ENCODE data around the gene PCGF5.
"Not testable (repeated sequence)": the region's sequence is repeated elsewhere in the genome, so short reads cannot be mapped to it uniquely, and the experiment has no call there.

Gene PCGF5

DNA sequence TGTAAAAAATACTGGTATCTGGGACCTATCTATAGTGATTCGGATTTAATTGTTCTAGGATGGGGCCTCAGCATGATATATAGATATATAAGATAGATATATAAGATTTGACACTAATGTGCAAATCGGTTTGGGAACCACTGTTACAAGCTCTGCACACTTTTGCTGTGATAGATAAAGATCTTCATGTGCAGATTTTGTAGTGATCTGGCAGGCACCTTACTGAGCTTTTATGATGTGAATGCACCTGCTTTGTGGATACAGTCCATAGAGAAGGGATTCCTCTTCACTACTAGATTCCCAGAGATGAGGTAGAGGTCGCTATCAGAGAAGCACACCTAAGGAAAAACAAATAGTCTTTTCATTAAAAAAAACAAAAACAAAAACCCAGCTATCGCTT lies 33.3 kb upstream of the PCGF5 start:
- Histone ChIP-seq H3K4me3 (ENCODE audit: low read length) (no peak overlapping the region), H3K9me3 (ENCODE audit: insufficient read depth, low read length) (no peaks in the 10 kb centered on the region), H3K4me1 (ENCODE audit: low read length) (peaks cover 8% of the 10 kb centered on the region; the same call in 1 of the 2 replicates), H3K9ac (ENCODE audit: low read length) (no peak overlapping the region), H3K36me3 (replicated peaks; ENCODE audit: low read depth, low read length) (no peaks in the 10 kb centered on the region), H3K4me2 (ENCODE audit: low read length) (no peak overlapping the region), H2AFZ (ENCODE audit: low read depth, low read length) (no peak overlapping the region), H3K79me2 (ENCODE audit: low read length) (peaks cover 73% of the 10 kb centered on the region), H4K20me1 (ENCODE audit: insufficient read depth, low read length) (peaks cover 9% of the 10 kb centered on the region), H3K27me3 (ENCODE audit: low read depth, low read length) (no peaks in the 10 kb centered on the region), H3K27ac (ENCODE audit: low read length) (no peak overlapping the region)
- TF ChIP-seq, protein P1, sequence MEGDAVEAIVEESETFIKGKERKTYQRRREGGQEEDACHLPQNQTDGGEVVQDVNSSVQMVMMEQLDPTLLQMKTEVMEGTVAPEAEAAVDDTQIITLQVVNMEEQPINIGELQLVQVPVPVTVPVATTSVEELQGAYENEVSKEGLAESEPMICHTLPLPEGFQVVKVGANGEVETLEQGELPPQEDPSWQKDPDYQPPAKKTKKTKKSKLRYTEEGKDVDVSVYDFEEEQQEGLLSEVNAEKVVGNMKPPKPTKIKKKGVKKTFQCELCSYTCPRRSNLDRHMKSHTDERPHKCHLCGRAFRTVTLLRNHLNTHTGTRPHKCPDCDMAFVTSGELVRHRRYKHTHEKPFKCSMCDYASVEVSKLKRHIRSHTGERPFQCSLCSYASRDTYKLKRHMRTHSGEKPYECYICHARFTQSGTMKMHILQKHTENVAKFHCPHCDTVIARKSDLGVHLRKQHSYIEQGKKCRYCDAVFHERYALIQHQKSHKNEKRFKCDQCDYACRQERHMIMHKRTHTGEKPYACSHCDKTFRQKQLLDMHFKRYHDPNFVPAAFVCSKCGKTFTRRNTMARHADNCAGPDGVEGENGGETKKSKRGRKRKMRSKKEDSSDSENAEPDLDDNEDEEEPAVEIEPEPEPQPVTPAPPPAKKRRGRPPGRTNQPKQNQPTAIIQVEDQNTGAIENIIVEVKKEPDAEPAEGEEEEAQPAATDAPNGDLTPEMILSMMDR (IDR thresholded peaks at IDR 0.05; ENCODE audit: low read depth, low read length) = no peak
- no peak for TF ChIP-seq EZH2phosphoT487 (IDR thresholded peaks at IDR 0.05; ENCODE audit: low read depth)

DNA sequence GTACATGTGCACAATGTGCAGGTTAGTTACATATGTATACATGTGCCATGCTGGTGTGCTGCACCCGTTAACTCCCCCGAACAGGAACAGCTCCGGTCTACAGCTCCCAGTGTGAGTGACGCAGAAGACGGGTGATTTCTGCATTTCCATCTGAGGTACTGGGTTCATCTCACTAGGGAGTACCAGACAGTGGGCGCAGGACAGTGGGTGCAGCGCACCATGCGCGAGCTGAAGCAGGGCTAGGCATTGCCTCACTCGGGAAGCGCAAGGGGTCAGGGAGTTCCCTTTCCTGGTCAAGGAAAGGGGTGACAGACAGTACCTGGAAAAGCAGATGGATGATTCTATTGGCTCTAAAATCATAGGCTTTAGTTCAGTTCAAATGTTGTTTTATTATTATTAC lies 32.5 kb upstream of the PCGF5 start:
- not testable (repeated sequence) for H3K36me3 ChIP-seq (replicated peaks; ENCODE audit: low read depth, low read length); H3K9me3 ChIP-seq (ENCODE audit: insufficient read depth, low read length); H3K4me1 ChIP-seq (ENCODE audit: low read length); H3K4me3 ChIP-seq (ENCODE audit: low read length); H2AFZ ChIP-seq (ENCODE audit: low read depth, low read length); H3K27ac ChIP-seq (ENCODE audit: low read length); H3K9ac ChIP-seq (ENCODE audit: low read length); H3K27me3 ChIP-seq (ENCODE audit: low read depth, low read length); H3K4me2 ChIP-seq (ENCODE audit: low read length); H4K20me1 ChIP-seq (ENCODE audit: insufficient read depth, low read length)
- H3K79me2 ChIP-seq (ENCODE audit: low read length) = peaks cover 69% of the 10 kb centered on the region

DNA sequence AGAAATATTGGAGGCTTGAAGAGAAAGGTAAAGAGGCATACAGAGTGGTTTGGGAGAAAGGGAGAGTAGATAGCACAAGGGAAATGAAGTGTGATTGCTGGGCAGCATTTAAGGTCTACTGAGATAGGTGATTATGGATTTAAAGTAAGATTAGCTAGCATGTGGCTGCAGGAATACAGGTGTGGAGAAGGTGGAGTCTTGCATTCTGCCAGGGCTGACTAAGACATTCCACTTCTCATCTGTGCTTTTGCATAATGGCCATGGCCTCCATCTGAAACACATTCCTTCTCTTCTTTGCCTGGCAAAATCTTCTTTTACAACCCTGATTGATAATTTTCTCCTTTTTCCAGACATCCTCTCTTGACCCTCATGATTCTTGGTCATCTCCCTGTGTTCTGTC lies 31.6 kb upstream of the PCGF5 start:
- Histone ChIP-seq H3K4me3 (ENCODE audit: low read length) (no peak overlapping the region), H3K36me3 (replicated peaks; ENCODE audit: low read depth, low read length) (no peaks in the 10 kb centered on the region), H2AFZ (ENCODE audit: low read depth, low read length) (no peak overlapping the region), H4K20me1 (ENCODE audit: insufficient read depth, low read length) (peaks cover 9% of the 10 kb centered on the region), H3K27me3 (ENCODE audit: low read depth, low read length) (no peaks in the 10 kb centered on the region), H3K9me3 (ENCODE audit: insufficient read depth, low read length) (no peaks in the 10 kb centered on the region), H3K4me2 (ENCODE audit: low read length) (no peak overlapping the region), H3K79me2 (ENCODE audit: low read length) (peaks cover 65% of the 10 kb centered on the region), H3K9ac (ENCODE audit: low read length) (no peak overlapping the region), H3K27ac (ENCODE audit: low read length) (no peak overlapping the region), H3K4me1 (ENCODE audit: low read length) (peaks cover 8% of the 10 kb centered on the region; the same call in 1 of the 2 replicates)
- no peak for TF ChIP-seq EZH2phosphoT487 (IDR thresholded peaks at IDR 0.05; ENCODE audit: low read depth)
- TF ChIP-seq, protein P1 (IDR thresholded peaks at IDR 0.05; ENCODE audit: low read depth, low read length) = no peak

GRCh38 chr10:91190388-91190870 lies 30.0 kb upstream of the PCGF5 start:
- Histone ChIP-seq H3K79me2 (ENCODE audit: low read length) (peaks cover 54% of the 10 kb centered on the region), H3K9ac (ENCODE audit: low read length) (no peak overlapping the region), H3K4me2 (ENCODE audit: low read length) (no peak overlapping the region), H2AFZ (ENCODE audit: low read depth, low read length) (no peak overlapping the region), H4K20me1 (ENCODE audit: insufficient read depth, low read length) (peaks cover 9% of the 10 kb centered on the region), H3K9me3 (ENCODE audit: insufficient read depth, low read length) (no peaks in the 10 kb centered on the region), H3K27me3 (ENCODE audit: low read depth, low read length) (no peaks in the 10 kb centered on the region), H3K4me1 (ENCODE audit: low read length) (peaks cover 8% of the 10 kb centered on the region; the same call in 1 of the 2 replicates), H3K27ac (ENCODE audit: low read length) (no peak overlapping the region), H3K36me3 (replicated peaks; ENCODE audit: low read depth, low read length) (no peaks in the 10 kb centered on the region), H3K4me3 (ENCODE audit: low read length) (no peak overlapping the region)
- TF ChIP-seq, protein P1 (IDR thresholded peaks at IDR 0.05; ENCODE audit: low read depth, low read length) = no peak
- no peak for TF ChIP-seq EZH2phosphoT487 (IDR thresholded peaks at IDR 0.05; ENCODE audit: low read depth)

All from OCI-LY3 (cell line).